ENCODE data around the gene UQCRHL. TPM values are rescaled to one million over a fixed set of nuclear protein-coding genes. Genes with fewer than 3 reads are reported as not detected.

Gene UQCRHL
- total RNA-seq, 1 experiment from 2014 or later = 6.2 TPM

DNA sequence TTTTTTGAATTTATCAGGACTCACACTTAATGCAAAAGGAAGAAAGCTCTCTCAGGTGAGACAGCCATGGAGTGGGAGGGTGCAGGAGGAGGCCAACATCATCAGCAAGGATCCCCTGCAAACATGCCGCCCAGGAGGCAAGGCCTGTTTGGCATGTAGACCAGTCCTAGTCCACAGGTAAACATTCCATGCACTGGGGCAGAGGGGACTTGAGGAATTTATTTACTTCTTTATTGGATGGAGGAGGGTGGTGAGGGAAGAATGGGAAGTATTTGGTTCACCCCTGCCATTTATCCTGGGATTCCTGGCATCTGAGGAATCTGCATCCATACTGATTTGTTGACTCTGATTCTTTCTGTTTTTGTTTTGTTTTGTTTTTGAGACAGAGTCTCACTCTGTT, 1.5 kb upstream of the UQCRHL start:
- Histone ChIP-seq H3K4me3 (no peak overlapping the region), H3K9me3 (no peaks in the 10 kb centered on the region), H3K36me3 (no peaks in the 10 kb centered on the region), H3K27me3 (no peaks in the 10 kb centered on the region)
- no peak for DNase-seq

DNA sequence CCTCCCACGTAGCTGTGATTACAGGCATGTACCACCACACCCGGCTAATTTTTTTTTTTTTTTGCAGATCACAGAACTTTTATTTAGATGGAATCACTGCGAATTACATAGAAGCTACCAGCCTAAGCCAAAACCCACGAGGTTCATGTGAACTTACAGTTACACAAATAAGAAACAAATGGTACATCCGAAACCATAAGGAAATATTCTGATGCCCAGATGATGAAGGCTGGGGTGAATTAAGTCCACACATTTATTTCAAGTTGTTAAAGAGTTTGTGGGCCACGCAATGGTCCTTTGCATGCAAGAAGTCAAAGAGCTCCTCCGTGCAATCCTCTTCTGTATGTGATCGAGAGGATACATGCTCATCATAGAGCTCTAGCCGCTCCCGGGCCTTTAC, 328 bp downstream of the UQCRHL start:
- DNase-seq = no peak
- Histone ChIP-seq H3K9me3 (no peaks in the 10 kb centered on the region), H3K27me3 (no peaks in the 10 kb centered on the region), H3K4me3 (no peak overlapping the region), H3K36me3 (no peaks in the 10 kb centered on the region)

DNA sequence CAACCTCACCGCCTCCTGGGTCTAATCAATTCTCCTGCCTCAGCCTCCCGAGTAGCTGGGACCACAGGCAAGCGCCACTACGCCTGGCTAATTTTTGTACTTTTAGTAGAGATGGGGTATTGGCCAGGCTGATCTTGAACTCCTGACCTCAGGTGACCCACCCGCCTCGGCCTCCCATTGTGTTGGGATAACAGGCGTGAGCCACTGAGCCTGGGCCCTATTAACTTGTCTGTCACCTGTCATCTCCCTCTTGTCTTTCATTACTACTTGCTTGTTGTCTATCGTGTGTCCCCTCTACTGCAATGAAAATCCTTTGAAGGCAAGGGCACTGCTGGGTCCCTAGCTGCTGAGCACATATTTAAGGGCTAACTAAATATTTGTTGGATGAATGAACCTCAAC, 3.4 kb downstream of the UQCRHL start:
- no peaks in the 10 kb centered on the region for H3K36me3 ChIP-seq
- no peaks in the 10 kb centered on the region for H3K27me3 ChIP-seq
- DNase-seq = no peak
- no peak overlapping the region for H3K4me3 ChIP-seq
- H3K9me3 ChIP-seq = no peaks in the 10 kb centered on the region

- DNase-seq = no peak
- no peaks in the 10 kb centered on the region for H3K36me3 ChIP-seq
- H3K9me3 ChIP-seq = no peaks in the 10 kb centered on the region
- no peak overlapping the region for H3K4me3 ChIP-seq
- no peaks in the 10 kb centered on the region for H3K27me3 ChIP-seq
Observed at GRCh38 chr1:15803380-15803779, 4.1 kb downstream of the UQCRHL start.

DNA sequence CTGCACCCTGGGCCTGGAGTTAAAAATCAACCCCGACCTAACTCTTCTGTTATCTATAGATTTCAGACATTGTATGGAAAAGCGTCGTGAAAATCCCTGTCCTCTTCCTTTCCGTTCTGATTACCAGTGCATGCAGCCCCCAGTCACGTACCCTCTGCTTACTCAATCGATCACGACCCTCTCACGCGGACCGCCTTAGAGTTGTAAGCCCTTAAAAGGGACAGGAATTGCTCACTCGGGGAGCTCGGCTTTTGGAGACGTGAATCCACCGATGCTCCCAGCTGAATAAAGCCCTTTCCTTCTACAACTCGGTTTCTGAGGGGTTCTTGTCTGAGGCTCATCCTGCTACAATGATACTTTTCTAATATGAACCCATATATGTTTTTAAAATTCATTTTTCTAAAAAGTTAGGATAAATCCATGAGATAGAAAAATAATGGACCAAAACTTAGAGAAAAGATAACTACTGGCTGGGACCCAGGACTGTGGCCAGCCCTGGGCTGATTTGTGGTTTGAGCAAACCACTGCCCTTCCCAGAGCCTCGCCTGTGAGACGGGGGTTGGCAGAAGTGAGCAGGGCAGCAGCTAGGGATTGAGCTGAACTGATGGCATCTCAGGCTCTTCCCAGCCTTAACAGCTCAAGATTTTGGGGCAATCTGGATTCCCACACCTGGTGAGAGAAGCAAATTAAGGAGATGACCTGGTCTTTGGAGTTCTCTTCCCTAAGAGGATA, 5.0 kb downstream of the UQCRHL start:
- Histone ChIP-seq H3K4me3 (no peak overlapping the region), H3K9me3 (no peaks in the 10 kb centered on the region), H3K36me3 (no peaks in the 10 kb centered on the region), H3K27me3 (no peaks in the 10 kb centered on the region)
- DNase-seq = peak; percentile 47

DNA sequence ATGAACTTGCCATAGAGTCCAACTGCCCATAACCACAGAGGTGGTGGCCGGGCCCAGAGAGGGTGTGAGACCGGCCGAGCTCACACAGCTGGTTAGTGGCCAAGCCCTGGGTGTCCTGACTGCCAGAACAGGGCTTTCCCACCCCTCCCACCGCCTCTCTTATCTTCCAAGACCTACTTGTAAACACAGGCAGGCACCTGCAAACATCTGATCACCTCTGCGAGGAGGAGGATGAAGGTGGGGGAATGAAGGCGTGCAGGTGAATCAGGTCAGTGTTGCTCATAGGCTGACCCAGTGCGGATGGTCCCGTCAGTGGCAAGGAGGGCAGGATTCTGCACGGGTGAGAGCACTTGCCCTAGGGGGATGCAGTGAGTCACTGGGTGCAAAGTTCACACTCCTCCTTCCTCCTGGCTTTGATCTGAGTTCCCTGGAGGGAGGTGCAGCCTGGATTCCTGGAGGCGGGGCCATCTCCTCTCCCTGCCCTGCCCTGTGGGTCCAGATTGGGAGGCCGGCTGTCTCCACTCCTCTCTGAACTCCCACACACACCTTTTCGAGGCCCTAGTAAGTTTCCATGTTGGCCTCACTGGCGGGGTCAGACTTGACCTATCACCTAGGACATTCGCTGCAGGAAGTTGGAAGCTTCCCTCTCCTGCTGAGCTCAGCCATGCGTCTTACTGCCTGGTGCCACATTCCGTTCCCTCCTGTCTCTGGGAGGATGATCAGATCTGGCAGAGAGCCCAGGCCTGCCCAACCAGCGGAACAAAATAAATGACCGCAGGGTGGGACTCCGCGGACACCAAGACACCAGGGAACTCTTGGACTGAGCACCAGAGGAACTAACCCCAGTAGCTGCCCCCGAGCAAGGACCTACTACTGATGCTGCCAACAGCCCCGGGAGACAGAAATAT, 7.3 kb downstream of the UQCRHL start:
- Histone ChIP-seq H3K36me3 (no peaks in the 10 kb centered on the region), H3K9me3 (no peaks in the 10 kb centered on the region), H3K27me3 (no peaks in the 10 kb centered on the region), H3K4me3 (no peak overlapping the region; the same call in 1 of the 2 replicates)
- DNase-seq = peak; percentile 94

- no peaks in the 10 kb centered on the region for H3K27me3 ChIP-seq
- no peak overlapping the region for H3K4me3 ChIP-seq
- no peaks in the 10 kb centered on the region for H3K36me3 ChIP-seq
- H3K9me3 ChIP-seq = no peaks in the 10 kb centered on the region
- peak; percentile 99 for DNase-seq
Observed at GRCh38 chr1:15799004-15799867, 8.2 kb downstream of the UQCRHL start.

GRCh38 chr1:15797614-15798390, 9.6 kb downstream of the UQCRHL start:
- DNase-seq = peak; percentile 41
- Histone ChIP-seq H3K9me3 (no peaks in the 10 kb centered on the region), H3K27me3 (no peaks in the 10 kb centered on the region), H3K4me3 (no peak overlapping the region), H3K36me3 (no peaks in the 10 kb centered on the region)

- no peak for DNase-seq
- Histone ChIP-seq H3K27me3 (no peaks in the 10 kb centered on the region), H3K9me3 (no peaks in the 10 kb centered on the region), H3K4me3 (no peak overlapping the region), H3K36me3 (no peaks in the 10 kb centered on the region)
Observed at GRCh38 chr1:15796086-15796462, 11.4 kb downstream of the UQCRHL start.

DNA sequence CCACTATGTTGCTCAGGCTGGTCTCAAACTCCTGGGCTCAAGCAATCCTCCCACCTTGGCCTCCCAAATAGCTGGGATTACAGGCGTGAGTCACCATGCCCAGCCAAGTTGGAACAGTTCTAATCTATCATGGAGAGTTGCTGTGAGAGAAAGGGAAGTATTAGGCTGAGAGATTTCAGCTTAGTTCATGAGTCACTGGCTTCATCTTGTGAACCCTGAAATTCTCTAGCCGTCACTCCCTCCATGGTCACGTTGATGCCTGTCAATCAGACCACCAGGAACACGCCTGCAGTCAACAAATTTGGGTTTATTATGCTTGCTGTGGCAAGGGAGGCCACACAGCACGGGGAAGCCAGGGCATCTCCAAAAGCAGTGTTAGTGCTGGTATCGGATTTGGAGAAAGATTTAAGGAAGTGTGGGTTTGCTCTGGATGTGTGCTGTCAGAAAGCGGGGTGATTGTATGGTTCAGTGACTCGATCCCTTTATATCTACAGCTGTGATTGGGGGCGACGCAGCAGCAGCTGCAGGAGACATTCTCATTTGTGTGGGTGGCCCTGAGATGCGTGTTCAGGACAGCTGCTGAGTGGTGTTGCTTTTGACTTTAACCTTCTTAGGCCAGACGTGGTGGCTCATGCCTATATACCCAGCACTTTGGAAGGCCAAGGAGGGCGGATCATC, 18.7 kb downstream of the UQCRHL start:
- Histone ChIP-seq H3K4me3 (no peak overlapping the region), H3K36me3 (no peaks in the 10 kb centered on the region), H3K9me3 (no peaks in the 10 kb centered on the region), H3K27me3 (no peaks in the 10 kb centered on the region)
- DNase-seq = peak; percentile 74

GRCh38 chr1:15786581-15786980, 20.9 kb downstream of the UQCRHL start:
- DNase-seq = peak; percentile 91
- Histone ChIP-seq H3K27me3 (no peaks in the 10 kb centered on the region), H3K36me3 (no peaks in the 10 kb centered on the region), H3K9me3 (no peaks in the 10 kb centered on the region), H3K4me3 (no peak overlapping the region)

DNA sequence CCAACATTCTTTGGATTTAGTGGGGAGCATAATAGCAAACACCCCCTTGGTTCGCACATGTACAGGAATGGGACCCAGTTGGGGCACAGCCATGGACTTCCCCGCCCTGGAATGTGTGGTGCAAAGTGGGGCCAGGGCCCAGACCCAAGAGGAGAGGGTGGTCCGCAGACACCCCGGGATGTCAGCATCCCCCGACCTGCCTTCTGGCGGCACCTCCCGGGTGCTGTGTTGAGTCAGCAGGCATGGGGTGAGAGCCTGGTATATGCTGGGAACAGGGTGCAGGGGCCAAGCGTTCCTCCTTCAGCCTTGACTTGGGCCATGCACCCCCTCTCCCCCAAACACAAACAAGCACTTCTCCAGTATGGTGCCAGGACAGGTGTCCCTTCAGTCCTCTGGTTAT, 21.8 kb downstream of the UQCRHL start:
- no peak for DNase-seq
- Histone ChIP-seq H3K9me3 (no peaks in the 10 kb centered on the region), H3K4me3 (no peak overlapping the region), H3K36me3 (no peaks in the 10 kb centered on the region), H3K27me3 (no peaks in the 10 kb centered on the region)

DNA sequence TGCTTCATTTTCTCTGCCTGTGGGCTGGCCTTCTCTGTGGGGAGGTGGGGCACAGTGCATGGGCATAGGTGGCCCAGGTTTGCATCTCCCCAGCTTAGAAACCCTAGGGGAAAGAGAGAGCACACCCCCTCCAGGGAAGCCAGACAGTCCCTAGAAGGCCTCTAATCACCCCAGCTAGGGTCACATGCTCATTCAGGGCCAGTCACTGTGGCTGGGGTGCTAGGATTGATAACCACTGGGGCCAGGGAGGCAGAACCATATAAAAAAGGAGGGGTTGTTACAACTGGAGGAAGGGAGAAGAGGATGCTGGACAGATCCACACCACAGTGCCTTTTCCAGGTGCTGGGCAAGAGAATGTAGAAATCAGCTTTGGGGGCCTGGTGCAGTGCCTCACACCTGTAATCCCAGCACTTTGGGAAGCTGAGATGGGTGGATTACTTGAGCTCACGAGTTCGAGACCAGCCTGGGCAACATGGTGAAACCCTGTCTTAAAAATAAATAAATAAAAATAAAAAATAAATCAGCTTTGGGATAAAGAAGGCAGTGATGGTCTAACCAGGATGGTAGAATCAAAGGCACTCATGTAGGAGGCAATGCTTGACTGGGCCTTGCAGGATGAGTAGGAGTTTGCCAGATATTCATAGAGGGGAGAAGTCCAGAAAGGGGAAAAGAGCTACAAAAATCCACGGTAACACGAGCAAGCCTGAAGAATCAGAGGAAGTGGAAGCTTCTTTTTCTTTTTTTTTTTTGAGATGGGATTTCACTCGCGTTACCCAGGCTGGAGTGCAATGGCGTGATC, 29.3 kb downstream of the UQCRHL start:
- Histone ChIP-seq H3K36me3 (no peaks in the 10 kb centered on the region; the same call in none of the 2 replicates), H3K4me3 (no peak overlapping the region), H3K27me3 (no peaks in the 10 kb centered on the region), H3K9me3 (no peaks in the 10 kb centered on the region)
- DNase-seq = no peak

DNA sequence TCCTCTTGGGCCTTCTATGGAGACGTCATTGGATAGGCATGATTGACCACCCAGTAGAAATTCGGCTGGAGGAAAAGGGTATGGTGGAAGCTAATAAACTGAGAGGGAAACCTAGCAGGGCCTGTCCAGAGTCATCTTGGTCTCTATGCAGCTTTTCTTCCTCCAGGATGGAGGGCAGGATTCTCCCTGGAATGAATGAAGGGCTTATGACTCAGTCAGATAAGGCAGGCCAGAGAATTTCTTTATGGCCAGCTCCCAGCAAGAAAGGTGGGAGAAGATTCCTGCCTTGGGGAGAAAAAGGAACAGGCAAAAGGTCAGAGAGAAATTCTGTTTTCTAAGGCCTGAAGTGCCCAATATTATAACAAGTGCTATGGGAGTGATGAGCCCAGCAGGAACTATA, 31.7 kb downstream of the UQCRHL start:
- no peaks in the 10 kb centered on the region; the same call in none of the 2 replicates for H3K36me3 ChIP-seq
- no peak for DNase-seq

More for the DNA sequence above, 31.7 kb downstream of the UQCRHL start:
- no peak overlapping the region for H3K4me3 ChIP-seq
- H3K9me3 ChIP-seq = no peaks in the 10 kb centered on the region
- no peaks in the 10 kb centered on the region for H3K27me3 ChIP-seq

Data from MG63 (cell line).